ENCODE measurements around the gene CBX2.

- TF ChIP-seq POLR2AphosphoS5 (IDR thresholded peaks at IDR 0.05; ENCODE audit: borderline replicate concordance, low read depth, low read length) = no peak
- no peak for TF ChIP-seq EZH2 (IDR thresholded peaks at IDR 0.05)
Measured at GRCh38 chr17:79835470-79835899, 57.5 kb downstream of the CBX2 start.
